ENCODE measurements around the gene MEGF6. TPM values are rescaled to one million over a fixed set of nuclear protein-coding genes. Genes with fewer than 3 reads are reported as not detected.

Gene MEGF6
- total RNA-seq, 1 donor from 2014 or later = 57.1 TPM

- Histone ChIP-seq H3K27ac (no peak overlapping the region), H3K27me3 (ENCODE audit: low read depth) (no peaks in the 10 kb centered on the region), H3K9me3 (no peaks in the 10 kb centered on the region), H3K4me3 (no peak overlapping the region), H3K4me1 (peaks cover 7% of the 10 kb centered on the region), H3K36me3 (peaks cover 100% of the 10 kb centered on the region)
- intact Hi-C loops (cut with DNase I) = no loop called here
- DNase-seq = peak; percentile 20
- TF ChIP-seq CTCF (IDR thresholded peaks at IDR 0.05) = no peak
- no peak for ATAC-seq
Measured at GRCh38 chr1:3632716-3633343, 21.5 kb upstream of the MEGF6 start.

- Histone ChIP-seq H3K27ac (no peak overlapping the region), H3K9me3 (no peaks in the 10 kb centered on the region), H3K36me3 (peaks cover 100% of the 10 kb centered on the region), H3K4me3 (no peak overlapping the region), H3K27me3 (ENCODE audit: low read depth) (no peaks in the 10 kb centered on the region), H3K4me1 (peaks cover 7% of the 10 kb centered on the region)
- ATAC-seq (no peak), DNase-seq (peak; percentile 41)
- TF ChIP-seq CTCF (IDR thresholded peaks at IDR 0.05) = no peak
- intact Hi-C loops (cut with DNase I) = no loop called here
Measured at GRCh38 chr1:3632298-3632697, 21.0 kb upstream of the MEGF6 start.

- ATAC-seq = no peak
Measured at GRCh38 chr1:3631320-3632260, 20.3 kb upstream of the MEGF6 start.

GRCh38 chr1:3630914-3631313 is 19.6 kb upstream of the MEGF6 start:
- Histone ChIP-seq H3K27ac (no peak overlapping the region), H3K36me3 (peaks cover 96% of the 10 kb centered on the region)

More at GRCh38 chr1:3631320-3632260, 20.3 kb upstream of the MEGF6 start:
- intact Hi-C loops (cut with DNase I) = no loop called here
- peak; percentile 44 for DNase-seq
- H3K4me1 ChIP-seq = peaks cover 7% of the 10 kb centered on the region
- no peak for TF ChIP-seq CTCF (IDR thresholded peaks at IDR 0.05)
- H3K27me3 ChIP-seq (ENCODE audit: low read depth) = no peaks in the 10 kb centered on the region
- H3K4me3 ChIP-seq = no peak overlapping the region
- no peak overlapping the region for H3K27ac ChIP-seq
- H3K9me3 ChIP-seq = no peaks in the 10 kb centered on the region
- H3K36me3 ChIP-seq = peaks cover 100% of the 10 kb centered on the region

More at GRCh38 chr1:3630914-3631313, 19.6 kb upstream of the MEGF6 start:
- Histone ChIP-seq H3K4me1 (peaks cover 12% of the 10 kb centered on the region), H3K9me3 (no peaks in the 10 kb centered on the region), H3K27me3 (ENCODE audit: low read depth) (no peaks in the 10 kb centered on the region), H3K4me3 (no peak overlapping the region)
- DNase-seq = no peak
- intact Hi-C loops (cut with DNase I) = no loop called here
- no peak for TF ChIP-seq CTCF (IDR thresholded peaks at IDR 0.05)
- ATAC-seq = no peak

All from lower lobe of right lung (tissue), 2 donors.